Prostate gland (tissue), 2 donors: Measurements from ENCODE around the gene SH3GLB2.

Experiments used
- CTCF ChIP-seq, 4 experiments: fragments of 200-600 bp in 2 of 4; fragments of 450-650 bp in 2 of 4; sonication (generic) in 2 of 4; IDR thresholded peaks; 1 replicate in 3 of 4; 2 replicates in 1 of 4; pipeline ENCODE4 v1.5.1; 2016 to 2019; ENCODE audit warnings: antibody characterized with exemption in 4 of 4, mild to moderate bottlenecking in 2 of 4, moderate library complexity in 2 of 4
- POLR2A ChIP-seq: fragments of 450-650 bp; IDR thresholded peaks from one replicate; pipeline ENCODE4 v1.6.1; 2016; ENCODE audit warnings: antibody characterized with exemption, mild to moderate bottlenecking

- TF ChIP-seq POLR2A (no peak), CTCF (IDR thresholded peaks at IDR 0.05) (no peak)
Observed at GRCh38 chr9:129008986-129009583, 19.0 kb downstream of the SH3GLB2 start.
